ENCODE measurements around the gene SPATA31C1. TPM values are rescaled to one million over a fixed set of nuclear protein-coding genes. Genes with fewer than 3 reads are reported as not detected.

The SPATA31C1 gene
- total RNA-seq, 1 experiment from 2014 or later = 0.15 TPM

DNA sequence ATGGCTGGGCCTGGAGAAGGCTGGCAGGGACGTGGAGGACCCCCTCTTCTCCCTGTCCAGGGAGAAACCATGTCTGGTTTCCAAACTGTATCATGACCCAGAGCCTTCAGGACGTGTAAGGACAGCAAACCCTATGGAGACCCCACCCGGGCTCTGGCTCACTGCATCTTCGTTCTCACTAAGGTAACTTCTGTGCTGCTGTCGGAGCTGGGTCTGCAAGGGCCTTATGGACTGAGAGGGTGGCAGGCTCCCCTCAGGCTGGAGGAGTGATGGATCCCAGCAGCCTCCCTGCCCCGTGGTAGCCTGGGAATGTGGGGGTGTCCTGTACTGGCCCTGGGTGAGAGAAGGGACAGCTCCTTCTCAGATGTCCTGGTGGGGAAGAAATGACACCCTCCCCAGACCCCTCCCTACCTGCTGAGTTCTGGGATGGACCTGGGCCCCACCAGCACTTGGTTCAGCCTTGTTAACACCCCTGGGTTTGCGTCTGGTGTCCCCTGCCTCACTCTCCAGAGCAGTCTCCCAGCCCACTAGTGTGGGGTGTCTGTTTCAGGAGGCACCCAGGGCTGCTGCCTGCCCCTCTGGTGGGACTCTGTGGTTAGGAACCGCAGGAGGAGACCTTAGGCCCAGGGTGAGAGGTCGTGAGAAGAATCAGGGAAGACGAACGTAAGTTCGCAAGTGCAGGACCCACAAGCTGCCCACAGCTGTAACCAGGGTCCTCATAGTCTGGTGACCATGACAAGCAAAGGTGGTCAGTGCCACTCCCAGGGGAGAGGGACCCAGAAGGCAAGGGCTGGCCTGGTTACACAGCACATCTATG is 28.5 kb upstream of the SPATA31C1 start:
- Histone ChIP-seq H2BK5ac (ENCODE audit: insufficient read length, low read length) (no peak overlapping the region), H4K8ac (replicated peaks; ENCODE audit: insufficient read length, low read depth, low read length) (no peak overlapping the region), H2AK5ac (ENCODE audit: insufficient read length, low read length) (no peak overlapping the region), H3K18ac (ENCODE audit: insufficient read length, low read depth, low read length) (no peak overlapping the region), H4K91ac (ENCODE audit: insufficient read length, low read depth, low read length) (no peak overlapping the region), H3K9me3 (ENCODE audit: control insufficient read depth, low read depth, low read length) (no peaks in the 10 kb centered on the region), H3K4ac (ENCODE audit: low read depth, low read length) (no peak overlapping the region), H3K4me2 (ENCODE audit: insufficient read depth, insufficient read length, low read length) (no peak overlapping the region), H2BK20ac (ENCODE audit: low read depth, low read length, poor library complexity, severe bottlenecking) (no peak overlapping the region), H2BK15ac (ENCODE audit: low read depth, low read length) (no peak overlapping the region), H2AFZ (ENCODE audit: low read length) (no peak overlapping the region), H3T11ph (ENCODE audit: low read length) (no peak overlapping the region), H3K23ac (ENCODE audit: insufficient read length, low read depth, low read length) (no peak overlapping the region), H3K79me2 (ENCODE audit: insufficient read depth, low read length) (no peaks in the 10 kb centered on the region), H3K9ac (ENCODE audit: extremely low read depth, insufficient read length, low read length) (no peak overlapping the region), H2BK12ac (ENCODE audit: insufficient read length, low read depth, low read length) (no peak overlapping the region), H3K56ac (ENCODE audit: insufficient read length, low read depth, low read length) (no peak overlapping the region), H3K4me1 (ENCODE audit: insufficient read depth, low read length) (no peaks in the 10 kb centered on the region), H2BK120ac (ENCODE audit: low read depth, low read length, poor library complexity, severe bottlenecking) (no peak overlapping the region), H3K79me1 (ENCODE audit: insufficient read depth, low read depth, low read length, poor library complexity, severe bottlenecking) (no peaks in the 10 kb centered on the region), H3K23me2 (ENCODE audit: insufficient read length, low read depth, low read length, poor library complexity, severe bottlenecking) (no peaks in the 10 kb centered on the region), H3K14ac (ENCODE audit: insufficient read depth, low read length) (no peak overlapping the region), H4K5ac (ENCODE audit: insufficient read length, low read depth, low read length) (no peak overlapping the region), H3K27me3 (ENCODE audit: insufficient read depth, low read length) (no peaks in the 10 kb centered on the region), H3K27ac (ENCODE audit: insufficient read length, low read depth, low read length) (no peak overlapping the region), H4K20me1 (ENCODE audit: control insufficient read depth, insufficient read depth, insufficient read length) (no peaks in the 10 kb centered on the region)
- TF ChIP-seq, protein P1, sequence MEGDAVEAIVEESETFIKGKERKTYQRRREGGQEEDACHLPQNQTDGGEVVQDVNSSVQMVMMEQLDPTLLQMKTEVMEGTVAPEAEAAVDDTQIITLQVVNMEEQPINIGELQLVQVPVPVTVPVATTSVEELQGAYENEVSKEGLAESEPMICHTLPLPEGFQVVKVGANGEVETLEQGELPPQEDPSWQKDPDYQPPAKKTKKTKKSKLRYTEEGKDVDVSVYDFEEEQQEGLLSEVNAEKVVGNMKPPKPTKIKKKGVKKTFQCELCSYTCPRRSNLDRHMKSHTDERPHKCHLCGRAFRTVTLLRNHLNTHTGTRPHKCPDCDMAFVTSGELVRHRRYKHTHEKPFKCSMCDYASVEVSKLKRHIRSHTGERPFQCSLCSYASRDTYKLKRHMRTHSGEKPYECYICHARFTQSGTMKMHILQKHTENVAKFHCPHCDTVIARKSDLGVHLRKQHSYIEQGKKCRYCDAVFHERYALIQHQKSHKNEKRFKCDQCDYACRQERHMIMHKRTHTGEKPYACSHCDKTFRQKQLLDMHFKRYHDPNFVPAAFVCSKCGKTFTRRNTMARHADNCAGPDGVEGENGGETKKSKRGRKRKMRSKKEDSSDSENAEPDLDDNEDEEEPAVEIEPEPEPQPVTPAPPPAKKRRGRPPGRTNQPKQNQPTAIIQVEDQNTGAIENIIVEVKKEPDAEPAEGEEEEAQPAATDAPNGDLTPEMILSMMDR (conservative IDR thresholded peaks at IDR 0.05) = no peak
- Mint-ChIP-seq H3K9me3 (peaks cover 0 to 2% of the 10 kb centered on the region in 2 experiments; a peak in 1 of 5 replicates), H3K36me3 (ENCODE audit: insufficient read depth in 1 of 3, low read depth in 3 of 3) (no peaks in the 10 kb centered on the region; a peak in 1 of 7 replicates), H3K27ac (peak overlapping the region in 1 of 3 experiments; percentile 48; a peak in 2 of 7 replicates), H3K4me1 (no peaks in the 10 kb centered on the region), H3K27me3 (ENCODE audit: low read depth) (peaks cover 4% of the 10 kb centered on the region; the same call in 1 of the 2 replicates), H3K4me3 (no peak overlapping the region)
- WGBS (ENCODE audit: extremely low coverage, insufficient read length, low lambda C conversion rate) = no CpG with 5 or more reads among the region's 12 CpGs
- DNase-seq = no peak

All from H9 (cell line).